AG08395 (cell line): ENCODE data around the gene CDKN1A.
"Not testable (repeated sequence)": the region's sequence is repeated elsewhere in the genome, so short reads cannot be mapped to it uniquely, and the experiment has no call there.

Source experiments
- DNase-seq: peaks from one replicate; pipeline ENCODE4 v3.0.0; 2012; ENCODE audit warnings: mixed read lengths, low spot score

Gene CDKN1A

GRCh38 chr6:36678488-36679042, at the start of gene CDKN1A:
TSS of gene CDKN1A (plus strand) at chr6:36678714. CDS start at chr6:36684102, 5,388 bp downstream.
- peak; percentile 93 for DNase-seq

GRCh38 chr6:36629784-36630183, 48.7 kb upstream of the CDKN1A start:
- DNase-seq, result no peak

GRCh38 chr6:36631326-36632011, 47.0 kb upstream of the CDKN1A start:
- no peak for DNase-seq

GRCh38 chr6:36633370-36633769, 45.1 kb upstream of the CDKN1A start:
- no peak for DNase-seq

- peak; percentile 58 for DNase-seq
Measured at GRCh38 chr6:36633915-36634314, 44.6 kb upstream of the CDKN1A start.

- no peak for DNase-seq
Measured at GRCh38 chr6:36634317-36635108, 44.0 kb upstream of the CDKN1A start.

GRCh38 chr6:36636283-36636682, 42.2 kb upstream of the CDKN1A start:
- no peak for DNase-seq

GRCh38 chr6:36636687-36637418, 41.7 kb upstream of the CDKN1A start:
- no peak for DNase-seq

GRCh38 chr6:36638579-36638978, 39.9 kb upstream of the CDKN1A start:
- no peak for DNase-seq

- no peak for DNase-seq
Measured at GRCh38 chr6:36639171-36639808, 39.2 kb upstream of the CDKN1A start.

- DNase-seq, result no peak
Measured at GRCh38 chr6:36641543-36641942, 37.0 kb upstream of the CDKN1A start.

- DNase-seq, result peak; percentile 92
Measured at GRCh38 chr6:36642913-36643817, 35.3 kb upstream of the CDKN1A start.

GRCh38 chr6:36643977-36644376, 34.5 kb upstream of the CDKN1A start:
- DNase-seq, result no peak

- DNase-seq, result no peak
Measured at GRCh38 chr6:36649086-36649485, 29.4 kb upstream of the CDKN1A start.

GRCh38 chr6:36649701-36650484, 28.6 kb upstream of the CDKN1A start:
- no peak for DNase-seq

GRCh38 chr6:36650848-36651478, 27.6 kb upstream of the CDKN1A start:
- no peak for DNase-seq

GRCh38 chr6:36651659-36652379, 26.7 kb upstream of the CDKN1A start:
- no peak for DNase-seq

- not testable (repeated sequence) for DNase-seq
Measured at GRCh38 chr6:36654469-36654868, 24.0 kb upstream of the CDKN1A start.
